HepG2 (cell line): ENCODE results near the gene ANKS6.

Experiments
- GFI1 ChIP-seq: sonication (generic); formaldehyde crosslinking; IDR thresholded peaks from 2 replicates; pipeline ENCODE4 v1.5.0; 2020; ENCODE audit warnings: missing genetic modification reagents, mild to moderate bottlenecking, borderline replicate concordance
- HMG20B ChIP-seq: conservative IDR thresholded peaks from 2 replicates; pipeline ENCODE4 v1.6.1; 2016; ENCODE audit warnings: missing genetic modification reagents, missing compliant biosample characterization
- HOXA7 ChIP-seq: sonication (generic); formaldehyde crosslinking; IDR thresholded peaks from 2 replicates; pipeline ENCODE4 v1.8.1; 2022; ENCODE audit warnings: mild to moderate bottlenecking, missing genetic modification reagents, moderate library complexity
- NR1H2 ChIP-seq: sonication (generic); formaldehyde crosslinking; IDR thresholded peaks from 2 replicates; pipeline ENCODE4 v1.8.1; 2022; ENCODE audit warnings: low read depth, missing genetic modification reagents, borderline replicate concordance
- TF ChIP-seq, protein P1 (sequence below), 2 experiments: fragments of 450-650 bp in 1 of 2; sonication (generic) in 1 of 2; formaldehyde crosslinking in 1 of 2; IDR thresholded peaks; 2 replicates each; pipeline versions ENCODE4 v1.6.1 to v1.8.0; 2016 to 2022; ENCODE audit warnings: antibody characterized with exemption in 1 of 2, mild to moderate bottlenecking in 1 of 2, missing genetic modification reagents in 1 of 2

GRCh38 chr9:98742325-98743280 lies 53.8 kb downstream of the ANKS6 start:
- TF ChIP-seq HOXA7 (CRISPR knock-in tag) (no peak), GFI1 (CRISPR knock-in tag) (no peak), HMG20B (CRISPR knock-in tag) (no peak), NR1H2 (no peak)
- TF ChIP-seq, protein P1, sequence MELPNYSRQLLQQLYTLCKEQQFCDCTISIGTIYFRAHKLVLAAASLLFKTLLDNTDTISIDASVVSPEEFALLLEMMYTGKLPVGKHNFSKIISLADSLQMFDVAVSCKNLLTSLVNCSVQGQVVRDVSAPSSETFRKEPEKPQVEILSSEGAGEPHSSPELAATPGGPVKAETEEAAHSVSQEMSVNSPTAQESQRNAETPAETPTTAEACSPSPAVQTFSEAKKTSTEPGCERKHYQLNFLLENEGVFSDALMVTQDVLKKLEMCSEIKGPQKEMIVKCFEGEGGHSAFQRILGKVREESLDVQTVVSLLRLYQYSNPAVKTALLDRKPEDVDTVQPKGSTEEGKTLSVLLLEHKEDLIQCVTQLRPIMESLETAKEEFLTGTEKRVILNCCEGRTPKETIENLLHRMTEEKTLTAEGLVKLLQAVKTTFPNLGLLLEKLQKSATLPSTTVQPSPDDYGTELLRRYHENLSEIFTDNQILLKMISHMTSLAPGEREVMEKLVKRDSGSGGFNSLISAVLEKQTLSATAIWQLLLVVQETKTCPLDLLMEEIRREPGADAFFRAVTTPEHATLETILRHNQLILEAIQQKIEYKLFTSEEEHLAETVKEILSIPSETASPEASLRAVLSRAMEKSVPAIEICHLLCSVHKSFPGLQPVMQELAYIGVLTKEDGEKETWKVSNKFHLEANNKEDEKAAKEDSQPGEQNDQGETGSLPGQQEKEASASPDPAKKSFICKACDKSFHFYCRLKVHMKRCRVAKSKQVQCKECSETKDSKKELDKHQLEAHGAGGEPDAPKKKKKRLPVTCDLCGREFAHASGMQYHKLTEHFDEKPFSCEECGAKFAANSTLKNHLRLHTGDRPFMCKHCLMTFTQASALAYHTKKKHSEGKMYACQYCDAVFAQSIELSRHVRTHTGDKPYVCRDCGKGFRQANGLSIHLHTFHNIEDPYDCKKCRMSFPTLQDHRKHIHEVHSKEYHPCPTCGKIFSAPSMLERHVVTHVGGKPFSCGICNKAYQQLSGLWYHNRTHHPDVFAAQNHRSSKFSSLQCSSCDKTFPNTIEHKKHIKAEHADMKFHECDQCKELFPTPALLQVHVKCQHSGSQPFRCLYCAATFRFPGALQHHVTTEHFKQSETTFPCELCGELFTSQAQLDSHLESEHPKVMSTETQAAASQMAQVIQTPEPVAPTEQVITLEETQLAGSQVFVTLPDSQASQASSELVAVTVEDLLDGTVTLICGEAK (IDR thresholded peaks at IDR 0.05), result no peak
- TF ChIP-seq, protein P1 (CRISPR knock-in tag; IDR thresholded peaks at IDR 0.05), result no peak
